CD14-positive monocyte (primary cell): Measurements from ENCODE around the gene DLGAP1. TPM values are rescaled to one million over a fixed set of nuclear protein-coding genes. Genes with fewer than 3 reads are reported as not detected.

Experiments used
- DNase-seq, 3 donors: peaks; one replicate each; pipeline ENCODE4 v3.0.0-alpha.2; 2011 to 2022
- H2AFZ ChIP-seq: 2 replicates; pipeline ENCODE4 v1.6.0; 2012; ENCODE audit warnings: mild to moderate bottlenecking, low read depth, low read length, inconsistent platforms; ENCODE audit not compliant: insufficient read depth, poor library complexity, severe bottlenecking
- H3K27ac ChIP-seq, 2 donors: 1 replicate in 1 of 2; 2 replicates in 1 of 2; pipeline ENCODE4 v1.5.1; 2012 to 2013; ENCODE audit warnings: low read length in 2 of 2, control low read depth in 1 of 2, inconsistent platforms in 1 of 2, low read depth in 1 of 2, mild to moderate bottlenecking in 1 of 2
- H3K27me3 ChIP-seq, 2 donors: one replicate each; pipeline versions ENCODE4 v1.6.0 to v1.6.1; 2011 to 2013; ENCODE audit warnings: low read length in 2 of 2; ENCODE audit not compliant: control insufficient read depth in 2 of 2, insufficient read depth in 2 of 2
- H3K36me3 ChIP-seq, 2 donors: replicated peaks in 1 of 2; 1 replicate in 1 of 2; 2 replicates in 1 of 2; pipeline versions ENCODE4 v1.5.1 to v1.6.1; 2012 to 2013; ENCODE audit warnings: low read length in 2 of 2, control low read depth in 1 of 2, inconsistent platforms in 1 of 2, mild to moderate bottlenecking in 1 of 2; ENCODE audit not compliant: insufficient read depth in 2 of 2, control insufficient read depth in 1 of 2
- H3K4me1 ChIP-seq, 2 donors: 1 replicate in 1 of 2; 2 replicates in 1 of 2; pipeline versions ENCODE4 v1.5.1 to v1.6.1; 2012 to 2013; ENCODE audit warnings: low read length in 2 of 2, control low read depth in 1 of 2, inconsistent platforms in 1 of 2, mild to moderate bottlenecking in 1 of 2, moderate library complexity in 1 of 2; ENCODE audit not compliant: insufficient read depth in 2 of 2, control insufficient read depth in 1 of 2
- H3K4me2 ChIP-seq: replicated peaks from 2 replicates; pipeline ENCODE3; 2012; ENCODE audit warnings: low read length, moderate library complexity, mild to moderate bottlenecking; ENCODE audit not compliant: poor library complexity, severe bottlenecking; ENCODE audit errors: extremely low read depth
- H3K4me3 ChIP-seq, 3 experiments: fragments of 200-600 bp in 1 of 3; sonication (generic) in 1 of 3; replicated peaks in 1 of 3; 1 replicate in 2 of 3; 2 replicates in 1 of 3; pipeline ENCODE4 v1.5.1; 2011 to 2013; ENCODE audit warnings: low read length in 3 of 3, mild to moderate bottlenecking in 3 of 3, control low read depth in 2 of 3, low read depth in 2 of 3, inconsistent platforms in 1 of 3, moderate library complexity in 1 of 3
- H3K79me2 ChIP-seq: 2 replicates; pipeline ENCODE4 v1.6.0; 2012; ENCODE audit warnings: mild to moderate bottlenecking, control low read depth, inconsistent platforms, low read length, moderate library complexity; ENCODE audit not compliant: insufficient read depth
- H3K9ac ChIP-seq: 2 replicates; pipeline ENCODE4 v1.6.0; 2017; ENCODE audit warnings: low read length, mild to moderate bottlenecking; ENCODE audit not compliant: insufficient read depth, poor library complexity, severe bottlenecking
- H3K9me3 ChIP-seq, 2 donors: replicated peaks in 1 of 2; 1 replicate in 1 of 2; 2 replicates in 1 of 2; pipeline versions ENCODE4 v1.5.1 to v1.6.1; 2012 to 2013; ENCODE audit warnings: low read length in 2 of 2, control low read depth in 1 of 2; ENCODE audit not compliant: control insufficient read depth in 1 of 2, insufficient read depth in 1 of 2
- H4K20me1 ChIP-seq: 2 replicates; pipeline ENCODE4 v1.6.0; 2012; ENCODE audit warnings: mild to moderate bottlenecking, low read length, control low read depth, moderate library complexity; ENCODE audit not compliant: insufficient read depth
- H3K27ac Mint-ChIP-seq, 7 donors: one replicate each; pipeline ENCODE4 v1.8.0; 2020; ENCODE audit warnings: mild to moderate bottlenecking in 7 of 7, mixed read lengths in 7 of 7, moderate library complexity in 6 of 7, inconsistent platforms in 2 of 7
- H3K27me3 Mint-ChIP-seq, 3 donors: one replicate each; pipeline ENCODE4 v1.8.0; 2021 to 2022; ENCODE audit warnings: low read depth in 3 of 3, mild to moderate bottlenecking in 3 of 3, mixed read lengths in 3 of 3, moderate library complexity in 3 of 3, inconsistent platforms in 1 of 3
- H3K36me3 Mint-ChIP-seq, 2 donors: one replicate each; pipeline ENCODE4 v1.8.0; 2020; ENCODE audit warnings: mixed read lengths in 2 of 2, inconsistent platforms in 1 of 2, mild to moderate bottlenecking in 1 of 2
- H3K4me1 Mint-ChIP-seq: one replicate; pipeline ENCODE4 v1.8.0; 2020; ENCODE audit warnings: mild to moderate bottlenecking, mixed read lengths
- H3K4me3 Mint-ChIP-seq, 2 donors: one replicate each; pipeline ENCODE4 v1.8.0; 2020; ENCODE audit warnings: mild to moderate bottlenecking in 2 of 2, mixed read lengths in 2 of 2, moderate library complexity in 1 of 2
- H3K9me3 Mint-ChIP-seq, 7 donors: one replicate each; pipeline ENCODE4 v1.8.0; 2020 to 2022; ENCODE audit warnings: mixed read lengths in 7 of 7, mild to moderate bottlenecking in 6 of 7, moderate library complexity in 6 of 7, inconsistent platforms in 2 of 7
- CTCF ChIP-seq: fragments of 200-600 bp; IDR thresholded peaks from one replicate; pipeline ENCODE4 v1.8.0; 2022; ENCODE audit warnings: antibody characterized with exemption, mild to moderate bottlenecking
- WGBS: methylation state at CpG from one replicate; pipeline ENCODE4 v1.1.5; 2013; ENCODE audit warnings: missing lambda C conversion rate; ENCODE audit not compliant: insufficient coverage; 5-methylcytosine and 5-hydroxymethylcytosine counted together
- intact Hi-C, 2 donors: fragments of 100-400 bp; cut with micrococcal nuclease; formaldehyde crosslinking; loops; one replicate each; pipeline versions ENCODE4 v1.15.0 to v1.15.1; 2023
- polyA plus RNA-seq, 3 donors: library from polyadenylated mRNA; depleted of rRNA in 1 of 3; unstranded in 2 of 3; stranded (reverse) in 1 of 3; fragments of 300-500 nt in 2 of 3; fragments of >200 nt in 1 of 3; fragmentation: Illumina TruSeq in 2 of 3; gene quantifications; 1 replicate in 2 of 3; 2 replicates in 1 of 3; pipeline ENCODE4 v1.2.3, GENCODE V29; 2012 to 2021

DLGAP1 gene
- polyA plus RNA-seq, 3 donors: 0.09 to 0.42 TPM; not detected in 1

DNA sequence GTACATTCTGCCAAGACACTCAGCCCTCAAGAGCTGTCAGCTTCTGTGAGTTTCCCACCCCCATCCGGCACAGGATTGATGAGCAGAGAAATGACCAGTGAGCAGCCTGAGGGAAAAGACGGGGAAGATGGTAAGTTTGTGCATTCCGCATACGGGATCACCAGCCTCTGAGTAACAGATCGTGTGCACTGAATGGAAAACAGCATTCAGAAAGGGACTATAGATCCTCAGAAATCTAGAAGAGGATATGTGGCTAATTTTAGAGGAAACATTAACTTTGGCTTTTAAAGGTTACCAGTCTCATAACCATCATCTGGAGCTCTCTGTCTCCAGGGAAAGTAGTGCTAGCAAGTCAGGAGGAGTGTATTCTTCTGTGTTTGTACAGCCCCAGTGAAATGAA lies 679.1 kb downstream of the DLGAP1 start:
- no peaks in the 10 kb centered on the region for H3K79me2 ChIP-seq
- no peak overlapping the region for H3K9ac ChIP-seq
- Mint-ChIP-seq H3K36me3 (no peaks in the 10 kb centered on the region), H3K9me3 (peaks cover 0 to 7% (median 5%) of the 10 kb centered on the region in 7 donors), H3K4me1 (peaks cover 16% of the 10 kb centered on the region), H3K27me3 (peaks cover 1 to 5% (median 1%) of the 10 kb centered on the region in 3 donors), H3K27ac (no peak overlapping the region), H3K4me3 (no peak overlapping the region)
- no peaks in the 10 kb centered on the region for H4K20me1 ChIP-seq
- peaks cover 0 to under 1% of the 10 kb centered on the region in 2 donors for H3K27me3 ChIP-seq
- H3K4me2 ChIP-seq: no peak overlapping the region
- H3K27ac ChIP-seq: no peak overlapping the region
- no peak for DNase-seq
- no peak overlapping the region for H2AFZ ChIP-seq
- H3K9me3 ChIP-seq: no peaks in the 10 kb centered on the region
- intact Hi-C loops: loop anchor here (10.0 kb wide), 2 partner anchors 89 to 229 kb away; no protein-coding TSS in a partner anchor
- peaks cover 8 to 11% of the 10 kb centered on the region in 2 donors for H3K4me1 ChIP-seq
- no peak overlapping the region for H3K4me3 ChIP-seq
- no peaks in the 10 kb centered on the region for H3K36me3 ChIP-seq
- 100% methylated on average over 4 of the region's 5 CpGs for WGBS
- TF ChIP-seq CTCF: no peak

- no peak overlapping the region for H3K4me3 ChIP-seq
These were observed 681.8 kb downstream of the DLGAP1 start for GRCh38 chr18:3773303-3773702.

More at GRCh38 chr18:3773303-3773702, 681.8 kb downstream of the DLGAP1 start:
- H3K4me1 ChIP-seq: peaks cover 9 to 13% of the 10 kb centered on the region in 2 donors
- H3K36me3 Mint-ChIP-seq: no peaks in the 10 kb centered on the region
- intact Hi-C loops: loop anchor here (5.0 to 10.0 kb wide), 3 partner anchors 91 to 231 kb away; no protein-coding TSS in a partner anchor
- H3K36me3 ChIP-seq: no peaks in the 10 kb centered on the region
- TF ChIP-seq CTCF: no peak
- peaks cover 0 to 2% (median 1%) of the 10 kb centered on the region in 3 donors for H3K27me3 Mint-ChIP-seq
- H3K9ac ChIP-seq: no peak overlapping the region
- no peaks in the 10 kb centered on the region for H3K9me3 ChIP-seq
- no peaks in the 10 kb centered on the region for H3K79me2 ChIP-seq
- no peak overlapping the region for H3K27ac ChIP-seq
- H3K4me2 ChIP-seq: no peak overlapping the region
- peaks cover 19% of the 10 kb centered on the region for H3K4me1 Mint-ChIP-seq
- H3K4me3 Mint-ChIP-seq: no peak overlapping the region
- peaks cover 2 to 6% of the 10 kb centered on the region in 2 donors for H3K27me3 ChIP-seq
- no peak overlapping the region for H2AFZ ChIP-seq
- WGBS: no CpG with 5 or more reads among the region's 1 CpG
- no peaks in the 10 kb centered on the region for H4K20me1 ChIP-seq
- DNase-seq: no peak
- no peak overlapping the region for H3K27ac Mint-ChIP-seq
- peaks cover 0 to 7% (median 5%) of the 10 kb centered on the region in 7 donors for H3K9me3 Mint-ChIP-seq
